Mesodermal cell (in vitro differentiated cells): ENCODE data around the gene MED12L.

ENCODE experiments used
- H3K27ac ChIP-seq: 2 replicates; pipeline ENCODE4 v1.7.0; 2013; ENCODE audit warnings: mild to moderate bottlenecking, low read depth, low read length, moderate library complexity; ENCODE audit not compliant: severe bottlenecking
- H3K36me3 ChIP-seq: 2 replicates; pipeline ENCODE4 v1.7.1; 2013; ENCODE audit warnings: mild to moderate bottlenecking, low read length, moderate library complexity; ENCODE audit not compliant: control insufficient read depth, insufficient read depth
- H3K4me1 ChIP-seq: one replicate; pipeline ENCODE4 v1.7.1; 2013; ENCODE audit warnings: mild to moderate bottlenecking, low read length; ENCODE audit not compliant: insufficient read depth, control insufficient read depth, poor library complexity, severe bottlenecking
- H3K4me3 ChIP-seq: 2 replicates; pipeline ENCODE4 v1.7.0; 2013; ENCODE audit warnings: low read length, control low read depth, mild to moderate bottlenecking; ENCODE audit not compliant: insufficient read depth, poor library complexity, severe bottlenecking; ENCODE audit errors: extremely low read depth
- H3K9me3 ChIP-seq: 2 replicates; pipeline ENCODE4 v1.7.1; 2013; ENCODE audit warnings: mild to moderate bottlenecking, low read length, moderate library complexity; ENCODE audit not compliant: control insufficient read depth
- WGBS, 2 experiments: methylation state at CpG; one replicate each; pipeline ENCODE4 v1.1.5; 2013; ENCODE audit warnings: missing lambda C conversion rate in 2 of 2; ENCODE audit not compliant: insufficient coverage in 2 of 2; 5-methylcytosine and 5-hydroxymethylcytosine counted together

Gene MED12L

DNA sequence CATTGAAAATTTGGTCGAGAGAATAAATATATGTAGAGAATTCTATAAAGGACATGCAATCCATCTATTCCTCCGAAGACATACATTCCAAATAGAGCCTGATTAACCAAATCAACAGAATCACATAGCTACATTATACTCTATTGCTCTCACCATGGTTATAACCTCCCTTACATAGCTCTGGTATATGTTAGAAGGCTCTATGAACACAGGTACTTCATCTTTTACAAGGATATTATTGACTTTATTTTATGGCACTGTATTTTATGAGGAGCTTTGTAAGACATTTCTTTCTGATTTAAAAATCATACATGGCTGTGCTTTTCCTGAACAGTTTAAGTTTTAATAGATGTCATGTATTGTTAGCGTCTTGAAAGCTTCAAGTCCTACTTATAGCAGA lies 370.6 kb downstream of the MED12L start:
- Histone ChIP-seq H3K27ac (no peak overlapping the region), H3K4me1 (no peaks in the 10 kb centered on the region), H3K36me3 (no peaks in the 10 kb centered on the region), H3K4me3 (no peak overlapping the region), H3K9me3 (no peaks in the 10 kb centered on the region)
- no CpG with 5 or more reads among the region's 3 CpGs for WGBS, 2 experiments

DNA sequence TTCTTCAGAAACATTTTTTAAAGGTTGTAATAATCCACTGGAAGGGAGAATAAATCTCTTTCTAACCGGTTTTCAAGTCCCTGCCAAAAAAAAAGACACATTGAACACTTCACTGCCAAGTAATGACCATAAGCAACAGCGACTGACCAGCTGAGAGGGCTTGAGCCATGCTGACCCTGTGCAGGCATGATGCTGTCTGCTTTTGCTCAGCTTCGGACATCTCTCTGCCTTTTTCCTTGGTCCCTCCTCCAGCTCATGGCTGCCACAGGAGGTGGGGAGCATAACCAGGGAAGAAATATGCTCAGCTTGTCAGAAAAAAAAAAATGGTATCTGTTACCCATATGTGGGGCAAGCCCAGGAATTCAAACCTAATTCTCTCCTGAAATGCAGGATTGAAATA lies 373.9 kb downstream of the MED12L start:
- H3K9me3 ChIP-seq: no peaks in the 10 kb centered on the region
- H3K27ac ChIP-seq: no peak overlapping the region
- H3K4me3 ChIP-seq: no peak overlapping the region
- no peaks in the 10 kb centered on the region for H3K4me1 ChIP-seq
- no peaks in the 10 kb centered on the region for H3K36me3 ChIP-seq
- WGBS, 2 experiments: 83 to 96% methylated on average over 2 to 3 of the region's 3 CpGs

DNA sequence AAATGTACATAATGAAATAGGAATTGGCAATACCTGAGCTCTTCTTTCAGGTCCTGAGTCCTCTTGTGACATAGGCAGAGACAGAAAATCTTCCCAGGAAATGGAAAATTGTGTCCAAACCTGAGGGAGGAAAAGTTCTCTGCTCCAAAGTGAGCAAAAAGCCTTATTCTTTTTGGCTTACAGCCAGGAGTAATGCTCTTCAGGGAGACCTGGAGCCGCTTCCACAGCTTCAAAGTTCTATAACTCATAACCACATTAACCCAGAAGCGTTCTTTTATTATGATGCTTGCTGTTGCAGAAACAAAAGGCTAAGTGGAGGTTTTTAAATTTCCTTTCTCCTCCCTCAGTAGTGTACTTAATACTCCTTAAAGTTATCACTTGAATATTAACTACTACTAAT lies 374.8 kb downstream of the MED12L start:
- Histone ChIP-seq H3K36me3 (no peaks in the 10 kb centered on the region), H3K9me3 (no peaks in the 10 kb centered on the region), H3K4me1 (no peaks in the 10 kb centered on the region), H3K27ac (no peak overlapping the region), H3K4me3 (peak overlapping the region; percentile 40)
- whole genome bisulfite sequencing, 2 experiments: no CpG with 5 or more reads among the region's 2 CpGs

DNA sequence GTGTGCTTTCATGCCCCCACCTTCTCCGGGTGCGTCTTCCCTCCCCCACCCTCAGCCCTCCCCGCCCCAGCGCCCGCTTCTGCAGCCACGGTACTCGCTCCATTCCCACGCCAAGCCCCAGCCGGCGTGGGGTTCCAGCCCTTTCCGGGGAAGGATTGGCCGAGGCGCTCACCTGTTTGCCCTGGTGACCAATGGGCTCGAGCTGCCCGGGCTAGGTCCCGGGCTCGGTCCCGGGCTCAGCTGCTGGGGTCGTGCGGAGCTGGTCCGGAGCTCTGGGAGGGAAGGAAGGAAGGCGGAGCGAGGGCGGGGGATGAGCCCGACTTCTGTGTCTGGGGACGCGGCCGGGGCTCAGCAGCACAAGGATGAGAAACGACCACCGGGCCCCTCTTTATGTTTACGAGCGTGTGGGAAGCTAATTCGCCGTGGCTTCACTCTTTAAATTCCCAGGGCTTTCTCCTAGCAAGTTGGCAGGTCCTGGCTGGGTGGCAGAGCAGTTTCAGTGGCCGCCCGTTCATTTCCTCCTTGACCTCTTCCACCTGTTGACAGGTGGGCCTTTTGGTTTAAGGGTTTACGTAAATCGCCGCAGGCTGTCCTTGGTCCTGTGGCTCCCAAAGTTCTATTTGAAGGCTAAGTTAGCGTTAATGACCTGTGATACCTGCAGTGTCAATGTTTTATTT lies 375.4 kb downstream of the MED12L start, which contains the start of gene IGSF10:
Gene IGSF10, minus strand, starts transcription at position 288 of the 677 bp plus-strand sequence. CDS start 2,352 bp downstream, outside the sequence.
- WGBS, 2 experiments: 17 to 37% methylated on average over 23 to 32 of the region's 40 CpGs

DNA sequence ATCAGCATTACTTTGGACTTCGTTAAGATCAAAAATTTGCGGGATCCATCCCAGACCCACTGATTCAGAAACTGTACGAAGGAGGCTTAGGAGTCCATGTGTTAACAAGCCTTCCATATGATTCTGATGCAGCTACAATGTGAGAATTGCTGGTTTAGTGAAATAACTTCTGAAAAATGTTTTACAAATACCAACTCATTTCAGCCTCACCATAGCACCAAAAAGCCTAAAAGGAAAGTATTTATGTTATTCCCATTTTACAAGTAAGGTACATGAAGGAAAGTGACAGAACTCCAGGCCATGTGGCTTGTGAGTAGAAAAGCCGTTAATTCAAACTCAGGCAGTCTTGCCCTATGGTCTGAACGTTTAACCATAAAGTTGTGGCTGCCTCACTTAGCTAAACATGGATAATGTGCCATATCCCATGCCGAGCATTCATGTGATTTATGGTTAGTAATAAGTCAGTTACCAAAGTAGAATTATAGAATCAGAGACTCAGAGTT lies 376.9 kb downstream of the MED12L start:
- Histone ChIP-seq H3K4me3 (no peak overlapping the region), H3K27ac (no peak overlapping the region), H3K4me1 (no peaks in the 10 kb centered on the region), H3K36me3 (no peaks in the 10 kb centered on the region), H3K9me3 (no peaks in the 10 kb centered on the region)
- 94 to 96% methylated on average over 4 to 5 of the region's 6 CpGs for WGBS, 2 experiments

More for the DNA sequence above, 375.4 kb downstream of the MED12L start, which contains the start of gene IGSF10:
- Histone ChIP-seq H3K4me1 (no peaks in the 10 kb centered on the region), H3K27ac (no peak within 1 kb of the TSS), H3K9me3 (no peaks in the 10 kb centered on the region), H3K36me3 (no peaks in the 10 kb centered on the region), H3K4me3 (peak within 1 kb of the TSS; percentile 40)

DNA sequence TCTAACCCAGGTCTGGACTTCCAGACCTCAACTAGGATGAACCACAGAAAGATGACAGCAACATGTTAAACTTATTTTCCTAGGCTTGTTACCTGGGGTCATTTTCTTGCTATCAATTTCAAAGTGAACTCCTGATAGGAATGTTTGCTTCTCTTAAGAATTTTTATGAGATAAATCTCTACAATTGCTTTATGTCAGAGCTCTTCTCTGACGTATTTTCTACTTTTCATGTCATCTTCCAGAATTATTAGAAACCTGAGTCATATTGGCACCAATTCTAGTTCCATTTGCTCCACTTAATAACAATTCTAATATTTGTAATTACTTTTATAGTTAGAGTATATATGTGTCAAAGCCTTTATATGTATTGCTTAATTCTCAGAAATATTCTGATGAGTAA lies 377.5 kb downstream of the MED12L start:
- H3K4me1 ChIP-seq: no peaks in the 10 kb centered on the region
- no peaks in the 10 kb centered on the region for H3K36me3 ChIP-seq
- H3K27ac ChIP-seq: no peak overlapping the region
- H3K9me3 ChIP-seq: no peaks in the 10 kb centered on the region
- WGBS, 2 experiments: no CpG with 5 or more reads among the region's 1 CpG
- no peak overlapping the region for H3K4me3 ChIP-seq

DNA sequence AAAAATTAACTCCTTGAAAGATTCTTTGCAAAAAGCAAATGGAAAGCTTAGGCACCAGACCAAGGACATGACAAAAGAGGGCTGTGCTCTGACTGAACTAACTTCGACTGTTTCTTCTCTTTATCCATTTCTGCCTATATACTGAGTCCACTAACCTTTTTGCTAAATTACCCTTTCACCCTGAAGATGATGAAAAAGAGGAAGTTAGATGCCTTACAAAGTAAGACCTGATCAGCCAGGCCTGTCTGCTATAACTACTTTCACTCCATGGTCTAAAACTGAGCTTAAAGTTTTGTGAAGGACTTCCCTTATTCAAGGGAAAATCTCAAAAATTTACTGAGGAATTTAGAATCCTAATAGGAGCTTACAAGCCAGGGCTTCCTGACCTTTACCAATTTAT lies 381.6 kb downstream of the MED12L start:
- Histone ChIP-seq H3K27ac (no peak overlapping the region), H3K36me3 (no peaks in the 10 kb centered on the region), H3K4me3 (no peak overlapping the region), H3K9me3 (no peaks in the 10 kb centered on the region), H3K4me1 (no peaks in the 10 kb centered on the region)
- WGBS, 2 experiments: no CpG with 5 or more reads among the region's 1 CpG

DNA sequence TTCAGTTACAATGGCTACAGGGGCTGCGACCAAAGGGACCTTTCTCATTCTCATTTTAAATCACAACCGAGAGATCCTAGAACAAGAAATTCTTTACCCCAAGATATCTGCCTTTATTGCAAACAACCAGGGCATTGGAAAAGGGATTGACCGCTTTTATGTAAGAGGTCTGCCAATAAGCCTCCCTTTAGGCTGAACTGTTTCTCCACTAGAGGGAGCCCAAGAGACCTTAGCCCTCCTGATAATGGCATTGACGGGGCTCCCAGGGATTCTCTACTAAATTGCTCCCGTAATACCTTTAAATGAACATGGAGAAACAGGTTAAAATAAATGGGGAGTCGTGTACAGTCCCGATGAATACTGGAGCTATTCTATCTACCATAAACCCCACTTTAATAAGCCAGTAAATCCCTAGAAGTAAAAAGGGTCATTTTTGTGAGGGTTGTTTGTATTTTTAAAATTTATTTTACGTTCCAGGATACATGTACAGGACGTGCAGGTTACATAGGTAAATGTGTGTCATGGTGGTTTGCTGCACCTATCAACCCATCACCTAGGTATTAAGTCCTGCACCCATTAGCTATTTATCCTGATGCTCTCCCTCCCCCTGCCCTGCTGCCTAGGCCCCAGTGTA lies 382.9 kb downstream of the MED12L start:
- no peaks in the 10 kb centered on the region for H3K36me3 ChIP-seq
- no peak overlapping the region for H3K27ac ChIP-seq
- no peaks in the 10 kb centered on the region for H3K4me1 ChIP-seq
- H3K9me3 ChIP-seq: no peaks in the 10 kb centered on the region
- 39 to 63% methylated on average over 3 of the region's 9 CpGs for WGBS, 2 experiments
- no peak overlapping the region for H3K4me3 ChIP-seq

DNA sequence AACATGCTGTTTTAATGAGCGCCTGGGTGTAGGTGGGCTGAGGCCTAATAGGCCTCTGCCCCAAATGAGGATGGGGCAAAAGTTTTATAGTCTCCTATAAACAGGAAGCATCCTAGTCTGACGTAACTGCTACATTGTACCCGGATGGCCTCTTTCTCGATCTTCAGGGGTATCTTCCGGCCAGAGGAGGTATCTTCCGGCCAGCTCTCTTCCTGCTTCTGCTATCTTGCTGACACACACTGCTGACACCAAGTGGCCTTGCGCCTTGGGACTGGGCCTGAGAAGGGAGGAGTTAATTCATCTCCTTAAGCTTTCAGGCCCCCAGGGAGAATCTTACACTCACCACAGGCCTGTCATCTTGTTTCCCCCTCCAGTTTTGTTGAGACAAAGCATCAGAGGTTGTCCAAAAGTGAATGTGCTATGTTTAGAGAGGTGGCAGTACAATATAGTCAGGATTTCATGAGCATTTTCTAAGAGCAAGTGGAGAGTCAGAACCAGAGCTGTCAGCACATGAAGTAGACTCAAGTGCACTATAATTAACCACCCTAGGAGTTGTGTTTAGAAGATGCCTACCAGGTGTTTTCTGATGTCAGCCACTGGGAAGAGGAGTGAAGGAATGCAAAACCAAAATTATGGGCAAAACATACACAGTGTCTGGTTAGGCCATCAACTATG lies 391.0 kb downstream of the MED12L start:
- no peak overlapping the region for H3K4me3 ChIP-seq
- peaks cover 4% of the 10 kb centered on the region for H3K4me1 ChIP-seq
- H3K36me3 ChIP-seq: no peaks in the 10 kb centered on the region
- 80 to 93% methylated on average over 1 to 6 of the region's 7 CpGs for WGBS, 2 experiments
- H3K27ac ChIP-seq: no peak overlapping the region
- H3K9me3 ChIP-seq: no peaks in the 10 kb centered on the region

DNA sequence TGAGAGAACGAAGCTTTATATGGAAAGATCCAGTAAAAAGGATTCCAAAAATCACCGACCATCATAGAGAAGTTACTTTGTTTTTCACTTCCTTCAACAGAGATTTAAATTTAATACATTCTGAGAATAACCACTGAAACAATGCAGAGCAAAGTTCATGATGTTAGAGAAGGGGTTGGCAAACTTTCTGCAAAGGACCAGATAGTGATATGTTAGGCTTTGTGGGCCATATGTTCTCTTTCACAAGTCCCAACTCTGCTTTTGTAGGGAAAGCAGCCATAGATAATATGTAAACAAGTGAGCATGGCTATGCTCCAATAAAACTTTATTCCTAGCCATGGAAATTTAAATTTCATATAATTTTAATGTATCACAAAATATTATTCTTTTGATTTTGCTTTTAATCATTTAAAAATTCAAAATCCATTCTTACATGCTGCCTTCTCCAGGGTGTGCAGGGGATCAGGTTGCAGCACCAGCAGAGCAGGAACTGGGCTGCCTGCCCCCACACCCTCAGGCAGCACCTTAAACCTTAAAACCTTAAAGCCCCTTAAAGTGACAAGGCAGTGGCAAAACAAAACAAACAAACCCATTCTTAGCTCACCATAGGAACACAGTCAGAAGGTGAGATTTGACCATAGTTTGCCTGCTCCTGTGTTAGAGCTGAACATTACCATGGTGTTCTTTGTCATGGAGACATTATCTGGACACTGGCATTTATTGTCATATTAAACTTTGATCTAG lies 392.3 kb downstream of the MED12L start:
- Histone ChIP-seq H3K4me1 (peaks cover 4% of the 10 kb centered on the region), H3K4me3 (no peak overlapping the region), H3K9me3 (peaks cover 5% of the 10 kb centered on the region), H3K27ac (peak overlapping the region; percentile 13), H3K36me3 (no peaks in the 10 kb centered on the region)
- WGBS, 2 experiments: no CpG with 5 or more reads among the region's 2 CpGs
